HepG2 (cell line): ENCODE results near the gene SPATS2. TPM values are rescaled to one million over a fixed set of nuclear protein-coding genes. Genes with fewer than 3 reads are reported as not detected.

Experiments
- ATAD3A ChIP-seq: sonication (generic); formaldehyde crosslinking; IDR thresholded peaks from 2 replicates; pipeline ENCODE4 v1.4.0; 2020; ENCODE audit warnings: missing genetic modification reagents
- DR1 ChIP-seq: sonication (generic); formaldehyde crosslinking; IDR thresholded peaks from 2 replicates; pipeline ENCODE4 v1.8.0; 2021; ENCODE audit warnings: mild to moderate bottlenecking, missing genetic modification reagents, inconsistent platforms
- FOXK1 ChIP-seq: sonication (generic); formaldehyde crosslinking; IDR thresholded peaks from 2 replicates; pipeline ENCODE4 v1.4.0; 2020; ENCODE audit warnings: low read depth, missing genetic modification reagents, borderline replicate concordance
- MEIS1 ChIP-seq: sonication (generic); formaldehyde crosslinking; IDR thresholded peaks from 2 replicates; pipeline ENCODE4 v1.9.0; 2021; ENCODE audit warnings: mild to moderate bottlenecking, missing genetic modification reagents, moderate library complexity, borderline replicate concordance
- ONECUT2 ChIP-seq: sonication (generic); formaldehyde crosslinking; IDR thresholded peaks from 2 replicates; pipeline ENCODE4 v1.4.0; 2020; ENCODE audit warnings: missing genetic modification reagents
- SMC3 ChIP-seq: IDR thresholded peaks from 2 replicates; pipeline ENCODE4 v1.6.1; 2011; ENCODE audit warnings: low read length, improper control_type of control experiment
- SRSF1 ChIP-seq: fragments of 200-400 bp; formaldehyde crosslinking; optimal IDR thresholded peaks from 2 replicates; pipeline ENCODE3; 2017; ENCODE audit warnings: mild to moderate bottlenecking, low read depth, low read length, moderate library complexity
- TARDBP ChIP-seq: sonication (generic); formaldehyde crosslinking; IDR thresholded peaks from 2 replicates; pipeline ENCODE4 v1.8.0; 2022; ENCODE audit warnings: mild to moderate bottlenecking, missing genetic modification reagents
- TEAD3 ChIP-seq: optimal IDR thresholded peaks from 2 replicates; pipeline ENCODE3; 2016; ENCODE audit warnings: borderline replicate concordance
- YEATS2 ChIP-seq: sonication (generic); formaldehyde crosslinking; IDR thresholded peaks from 2 replicates; pipeline ENCODE4 v1.4.0; 2020; ENCODE audit warnings: missing genetic modification reagents, borderline replicate concordance
- ZNF10 ChIP-seq: sonication (generic); formaldehyde crosslinking; IDR thresholded peaks from 2 replicates; pipeline ENCODE4 v1.4.0; 2020; ENCODE audit warnings: mild to moderate bottlenecking, low read depth, missing genetic modification reagents, borderline replicate concordance
- ZNF496 ChIP-seq: sonication (generic); formaldehyde crosslinking; IDR thresholded peaks from 2 replicates; pipeline ENCODE4 v1.8.1; 2023; ENCODE audit warnings: mild to moderate bottlenecking, moderate library complexity, missing genetic modification reagents; ENCODE audit not compliant: insufficient replicate concordance
- ZNF562 ChIP-seq: sonication (generic); formaldehyde crosslinking; IDR thresholded peaks from 2 replicates; pipeline ENCODE4 v1.8.0; 2022; ENCODE audit warnings: missing genetic modification reagents, borderline replicate concordance
- ZNF598 ChIP-seq: sonication (generic); formaldehyde crosslinking; IDR thresholded peaks from 2 replicates; pipeline ENCODE4 v1.5.1; 2020; ENCODE audit warnings: mild to moderate bottlenecking, missing genetic modification reagents, borderline replicate concordance
- ZNF780A ChIP-seq: sonication (generic); formaldehyde crosslinking; IDR thresholded peaks from 2 replicates; pipeline ENCODE4 v1.8.0; 2022; ENCODE audit warnings: mild to moderate bottlenecking, missing genetic modification reagents, moderate library complexity
- polyA plus RNA-seq, 8 experiments: library from polyadenylated mRNA; depleted of rRNA in 3 of 8; stranded (reverse) in 7 of 8; unstranded in 1 of 8; fragments of >200 nt; fragmentation: Illumina TruSeq in 4 of 8; extraction: Trizol in 4 of 8; gene quantifications; 2 replicates each; pipeline versions ENCODE4 v1.2.1 to v1.2.3, GENCODE V29; 2011 to 2016; ENCODE audit warnings: low read depth in 4 of 8, missing spikeins in 1 of 8, mixed read lengths in 1 of 8; ENCODE audit not compliant: insufficient read depth in 1 of 8
- total RNA-seq, 5 experiments: library from RNA; depleted of rRNA; stranded (reverse); fragments of >200 nt; fragmentation: Illumina TruSeq; extraction: Trizol; gene quantifications; 2 replicates each; pipeline ENCODE4 v1.2.3, GENCODE V29; 2016; ENCODE audit warnings: low read depth in 1 of 5
- TF ChIP-seq, protein P1 (sequence below): sonication (generic); formaldehyde crosslinking; IDR thresholded peaks from 2 replicates; pipeline ENCODE4 v1.8.1; 2022; ENCODE audit warnings: low read depth, mild to moderate bottlenecking, missing genetic modification reagents
- TF ChIP-seq, protein P2 (sequence below): IDR thresholded peaks from 2 replicates; pipeline ENCODE4 v1.6.1; 2016; ENCODE audit warnings: missing biosample characterization, missing genetic modification reagents, low read depth
- TF ChIP-seq, protein P3 (sequence below): sonication (generic); formaldehyde crosslinking; IDR thresholded peaks from 2 replicates; pipeline ENCODE4 v1.9.0; 2021; ENCODE audit warnings: missing genetic modification reagents, mild to moderate bottlenecking, borderline replicate concordance
- TF ChIP-seq, protein P4 (sequence below): sonication (generic); formaldehyde crosslinking; IDR thresholded peaks from 2 replicates; pipeline ENCODE4 v1.4.0; 2020; ENCODE audit warnings: missing genetic modification reagents, borderline replicate concordance

The SPATS2 gene
- total and polyA plus RNA-seq, 2 of the 13 experiments (the other 11 are each of a cell fraction or from before 2014, with no cell fraction given): 19.3 to 28.1 TPM

DNA sequence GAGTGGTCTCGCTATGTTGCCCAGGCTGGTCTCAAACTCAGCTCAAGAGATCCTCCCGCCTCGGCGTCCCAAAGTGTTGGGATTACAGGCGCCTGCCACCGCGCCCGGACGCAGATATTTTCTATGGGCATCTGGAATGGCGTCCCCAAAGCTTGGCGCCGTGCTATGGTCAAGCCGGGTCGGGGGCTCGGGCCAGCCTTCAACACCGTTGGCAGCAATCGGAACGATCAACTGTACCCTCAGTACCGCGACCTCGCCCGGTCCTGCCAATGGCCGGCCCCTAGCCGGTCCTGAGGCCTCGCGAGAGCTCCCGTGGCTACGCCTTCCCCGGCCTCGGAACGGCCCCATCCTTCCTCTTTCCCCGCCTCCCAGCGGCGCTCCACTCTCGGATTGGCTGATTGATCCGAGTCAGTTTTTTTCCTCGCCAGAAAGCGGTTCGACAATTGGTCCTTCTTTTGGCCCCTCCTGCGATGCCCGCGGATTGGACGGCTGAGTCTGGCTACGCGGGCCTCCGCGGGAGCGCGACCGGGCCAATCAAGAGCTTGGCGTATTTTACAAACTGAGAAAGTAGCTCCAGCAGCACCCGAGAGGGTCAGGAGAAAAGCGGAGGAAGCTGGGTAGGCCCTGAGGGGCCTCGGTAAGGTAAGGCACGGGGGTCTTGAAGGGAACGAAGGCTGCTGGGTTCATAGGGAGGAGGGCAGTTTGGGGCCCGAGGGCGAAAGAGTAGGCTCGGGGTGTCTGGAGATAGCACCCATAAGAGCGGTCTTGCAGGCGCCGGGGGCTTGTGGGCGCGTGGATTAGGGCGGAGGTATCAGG lies 44.3 kb upstream of the SPATS2 start, which contains the start of gene TROAP (continued):
- no peak for TF ChIP-seq ZNF10 (CRISPR knock-in tag)
- TF ChIP-seq ZNF598 (CRISPR knock-in tag): no peak; the same call in 1 of the 2 replicates
- no peak for TF ChIP-seq ATAD3A
- TF ChIP-seq, protein P1, sequence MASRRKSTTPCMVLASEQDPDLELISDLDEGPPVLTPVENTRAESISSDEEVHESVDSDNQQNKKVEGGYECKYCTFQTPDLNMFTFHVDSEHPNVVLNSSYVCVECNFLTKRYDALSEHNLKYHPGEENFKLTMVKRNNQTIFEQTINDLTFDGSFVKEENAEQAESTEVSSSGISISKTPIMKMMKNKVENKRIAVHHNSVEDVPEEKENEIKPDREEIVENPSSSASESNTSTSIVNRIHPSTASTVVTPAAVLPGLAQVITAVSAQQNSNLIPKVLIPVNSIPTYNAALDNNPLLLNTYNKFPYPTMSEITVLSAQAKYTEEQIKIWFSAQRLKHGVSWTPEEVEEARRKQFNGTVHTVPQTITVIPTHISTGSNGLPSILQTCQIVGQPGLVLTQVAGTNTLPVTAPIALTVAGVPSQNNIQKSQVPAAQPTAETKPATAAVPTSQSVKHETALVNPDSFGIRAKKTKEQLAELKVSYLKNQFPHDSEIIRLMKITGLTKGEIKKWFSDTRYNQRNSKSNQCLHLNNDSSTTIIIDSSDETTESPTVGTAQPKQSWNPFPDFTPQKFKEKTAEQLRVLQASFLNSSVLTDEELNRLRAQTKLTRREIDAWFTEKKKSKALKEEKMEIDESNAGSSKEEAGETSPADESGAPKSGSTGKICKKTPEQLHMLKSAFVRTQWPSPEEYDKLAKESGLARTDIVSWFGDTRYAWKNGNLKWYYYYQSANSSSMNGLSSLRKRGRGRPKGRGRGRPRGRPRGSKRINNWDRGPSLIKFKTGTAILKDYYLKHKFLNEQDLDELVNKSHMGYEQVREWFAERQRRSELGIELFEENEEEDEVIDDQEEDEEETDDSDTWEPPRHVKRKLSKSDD: no peak
- TF ChIP-seq MEIS1 (CRISPR knock-in tag): no peak
- TF ChIP-seq DR1: peak; percentile 57; the same call in 1 of the 2 replicates
- TF ChIP-seq TARDBP (CRISPR knock-in tag): no peak
- TF ChIP-seq, protein P2, sequence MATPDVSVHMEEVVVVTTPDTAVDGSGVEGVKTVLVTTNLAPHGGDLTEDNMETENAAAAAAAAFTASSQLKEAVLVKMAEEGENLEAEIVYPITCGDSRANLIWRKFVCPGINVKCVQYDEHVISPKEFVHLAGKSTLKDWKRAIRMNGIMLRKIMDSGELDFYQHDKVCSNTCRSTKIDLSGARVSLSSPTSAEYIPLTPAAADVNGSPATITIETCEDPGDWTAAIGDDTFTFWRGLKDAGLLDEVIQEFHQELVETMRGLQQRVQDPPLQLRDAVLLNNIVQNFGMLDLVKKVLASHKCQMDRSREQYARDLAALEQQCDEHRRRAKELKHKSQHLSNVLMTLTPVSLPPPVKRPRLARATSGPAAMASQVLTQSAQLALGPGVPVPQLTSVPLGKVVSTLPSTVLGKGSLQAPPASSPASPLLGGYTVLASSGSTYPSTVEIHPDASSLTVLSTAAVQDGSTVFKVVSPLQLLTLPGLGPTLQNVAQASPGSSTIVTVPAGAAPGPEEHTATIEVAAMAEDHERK (CRISPR knock-in tag): no peak
- TF ChIP-seq, protein P3, sequence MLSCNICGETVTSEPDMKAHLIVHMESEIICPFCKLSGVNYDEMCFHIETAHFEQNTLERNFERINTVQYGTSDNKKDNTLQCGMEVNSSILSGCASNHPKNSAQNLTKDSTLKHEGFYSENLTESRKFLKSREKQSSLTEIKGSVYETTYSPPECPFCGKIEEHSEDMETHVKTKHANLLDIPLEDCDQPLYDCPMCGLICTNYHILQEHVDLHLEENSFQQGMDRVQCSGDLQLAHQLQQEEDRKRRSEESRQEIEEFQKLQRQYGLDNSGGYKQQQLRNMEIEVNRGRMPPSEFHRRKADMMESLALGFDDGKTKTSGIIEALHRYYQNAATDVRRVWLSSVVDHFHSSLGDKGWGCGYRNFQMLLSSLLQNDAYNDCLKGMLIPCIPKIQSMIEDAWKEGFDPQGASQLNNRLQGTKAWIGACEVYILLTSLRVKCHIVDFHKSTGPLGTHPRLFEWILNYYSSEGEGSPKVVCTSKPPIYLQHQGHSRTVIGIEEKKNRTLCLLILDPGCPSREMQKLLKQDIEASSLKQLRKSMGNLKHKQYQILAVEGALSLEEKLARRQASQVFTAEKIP: no peak
- no peak for TF ChIP-seq ZNF562 (CRISPR knock-in tag)
- TF ChIP-seq FOXK1 (CRISPR knock-in tag): peak; percentile 46; the same call in 1 of the 2 replicates
- TF ChIP-seq ZNF496 (CRISPR knock-in tag): no peak
- TF ChIP-seq TEAD3 (CRISPR knock-in tag): no peak
- no peak for TF ChIP-seq SMC3
- TF ChIP-seq SRSF1: no peak
- TF ChIP-seq ZNF780A (CRISPR knock-in tag): no peak
- peak; percentile 74; the same call in 1 of the 2 replicates for TF ChIP-seq YEATS2 (CRISPR knock-in tag)
- TF ChIP-seq, protein P4, sequence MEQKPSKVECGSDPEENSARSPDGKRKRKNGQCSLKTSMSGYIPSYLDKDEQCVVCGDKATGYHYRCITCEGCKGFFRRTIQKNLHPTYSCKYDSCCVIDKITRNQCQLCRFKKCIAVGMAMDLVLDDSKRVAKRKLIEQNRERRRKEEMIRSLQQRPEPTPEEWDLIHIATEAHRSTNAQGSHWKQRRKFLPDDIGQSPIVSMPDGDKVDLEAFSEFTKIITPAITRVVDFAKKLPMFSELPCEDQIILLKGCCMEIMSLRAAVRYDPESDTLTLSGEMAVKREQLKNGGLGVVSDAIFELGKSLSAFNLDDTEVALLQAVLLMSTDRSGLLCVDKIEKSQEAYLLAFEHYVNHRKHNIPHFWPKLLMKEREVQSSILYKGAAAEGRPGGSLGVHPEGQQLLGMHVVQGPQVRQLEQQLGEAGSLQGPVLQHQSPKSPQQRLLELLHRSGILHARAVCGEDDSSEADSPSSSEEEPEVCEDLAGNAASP (CRISPR knock-in tag): no peak
- TF ChIP-seq ONECUT2 (CRISPR knock-in tag): no peak
